RWPE2 (cell line): ENCODE data around the gene CLEC2B.

ENCODE experiments used
- ATAC-seq: fragments of 200-7000 bp; cut with Tn5 transposase; 3 replicates; pipeline ENCODE4 v1.9.1; 2021; ENCODE audit warnings: low read depth
- DNase-seq: peaks from one replicate; pipeline ENCODE4 v3.0.0-alpha.2; 2020; ENCODE audit warnings: low spot score
- H3K27ac ChIP-seq: fragments of 450-650 bp; 2 replicates; pipeline ENCODE4 v1.5.1; 2017; ENCODE audit warnings: mild to moderate bottlenecking; ENCODE audit not compliant: poor library complexity, severe bottlenecking
- H3K27me3 ChIP-seq: fragments of 250-450 bp; sonication (Bioruptor Pico); 2 replicates; pipeline ENCODE4 v1.5.1; 2021; ENCODE audit warnings: mild to moderate bottlenecking, moderate library complexity; ENCODE audit not compliant: insufficient read depth, poor library complexity, severe bottlenecking
- H3K36me3 ChIP-seq: fragments of 250-450 bp; sonication (Bioruptor Pico); 2 replicates; pipeline ENCODE4 v1.5.1; 2020; ENCODE audit warnings: low read depth, mild to moderate bottlenecking, moderate library complexity
- H3K4me1 ChIP-seq: fragments of 250-450 bp; sonication (Bioruptor Pico); 2 replicates; pipeline ENCODE4 v1.5.1; 2021; ENCODE audit warnings: mild to moderate bottlenecking, moderate library complexity; ENCODE audit not compliant: insufficient read depth, poor library complexity, severe bottlenecking
- H3K4me3 ChIP-seq: fragments of 250-450 bp; sonication (Bioruptor Pico); 2 replicates; pipeline ENCODE4 v1.5.1; 2021; ENCODE audit warnings: mild to moderate bottlenecking, moderate library complexity; ENCODE audit not compliant: severe bottlenecking
- H3K9me3 ChIP-seq: fragments of 250-450 bp; sonication (Bioruptor Pico); 2 replicates; pipeline ENCODE4 v1.5.1; 2021; ENCODE audit warnings: mild to moderate bottlenecking, moderate library complexity; ENCODE audit not compliant: severe bottlenecking
- CTCF ChIP-seq: fragments of 450-650 bp; IDR thresholded peaks from one replicate; pipeline ENCODE4 v1.5.1; 2017; ENCODE audit warnings: mild to moderate bottlenecking, moderate library complexity; ENCODE audit not compliant: poor library complexity, severe bottlenecking

Gene CLEC2B

GRCh38 chr12:9808504-9808903, 60.6 kb downstream of the CLEC2B start:
- H3K4me1 ChIP-seq, result no peaks in the 10 kb centered on the region
- no peak for TF ChIP-seq CTCF
- no peaks in the 10 kb centered on the region for H3K36me3 ChIP-seq
- no peaks in the 10 kb centered on the region for H3K9me3 ChIP-seq
- no peak overlapping the region for H3K4me3 ChIP-seq
- H3K27me3 ChIP-seq, result no peaks in the 10 kb centered on the region
- ATAC-seq, result no peak
- H3K27ac ChIP-seq, result no peak overlapping the region
- DNase-seq, result no peak

- ATAC-seq (no peak), DNase-seq (no peak)
- TF ChIP-seq CTCF, result no peak
- Histone ChIP-seq H3K36me3 (no peaks in the 10 kb centered on the region), H3K4me3 (no peak overlapping the region), H3K27me3 (no peaks in the 10 kb centered on the region), H3K4me1 (no peaks in the 10 kb centered on the region), H3K27ac (no peak overlapping the region), H3K9me3 (no peaks in the 10 kb centered on the region)
Observed at GRCh38 chr12:9806714-9807113, 62.4 kb downstream of the CLEC2B start.

GRCh38 chr12:9805883-9806282, 63.3 kb downstream of the CLEC2B start:
- H3K4me3 ChIP-seq, result no peak overlapping the region
- no peak overlapping the region for H3K27ac ChIP-seq
- H3K36me3 ChIP-seq, result no peaks in the 10 kb centered on the region
- no peaks in the 10 kb centered on the region for H3K4me1 ChIP-seq
- TF ChIP-seq CTCF, result no peak
- no peaks in the 10 kb centered on the region for H3K9me3 ChIP-seq
- no peaks in the 10 kb centered on the region for H3K27me3 ChIP-seq
- DNase-seq (no peak), ATAC-seq (no peak)
